GM12801 (cell line): ENCODE measurements around the gene DEFB115.

Experiments
- TF ChIP-seq, protein P1 (sequence below): IDR thresholded peaks from one replicate; pipeline ENCODE4 v1.5.1; 2011; ENCODE audit warnings: control low read depth; ENCODE audit not compliant: insufficient read length; ENCODE audit errors: extremely low read depth

DEFB115 gene

DNA sequence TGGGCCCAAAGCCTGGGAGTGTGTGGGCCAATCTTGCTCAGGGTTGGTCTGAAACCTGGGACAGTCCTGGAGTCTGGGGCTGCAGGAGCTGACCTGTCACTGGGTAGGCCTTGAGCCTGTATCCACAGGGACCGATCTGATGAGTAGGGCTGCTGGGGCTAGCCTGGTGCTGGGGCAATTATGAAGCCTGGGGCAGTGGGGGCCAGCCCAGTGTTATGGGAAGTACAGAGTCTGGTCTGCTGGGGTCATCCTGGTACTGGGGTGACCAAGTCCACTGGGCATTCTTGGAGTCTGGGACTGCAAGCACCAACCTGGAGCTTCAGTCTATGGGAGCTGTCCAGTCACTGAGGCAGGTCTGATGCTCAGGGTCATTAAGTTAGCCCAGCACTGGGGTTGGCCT, 20.7 kb downstream of the DEFB115 start:
- TF ChIP-seq, protein P1, sequence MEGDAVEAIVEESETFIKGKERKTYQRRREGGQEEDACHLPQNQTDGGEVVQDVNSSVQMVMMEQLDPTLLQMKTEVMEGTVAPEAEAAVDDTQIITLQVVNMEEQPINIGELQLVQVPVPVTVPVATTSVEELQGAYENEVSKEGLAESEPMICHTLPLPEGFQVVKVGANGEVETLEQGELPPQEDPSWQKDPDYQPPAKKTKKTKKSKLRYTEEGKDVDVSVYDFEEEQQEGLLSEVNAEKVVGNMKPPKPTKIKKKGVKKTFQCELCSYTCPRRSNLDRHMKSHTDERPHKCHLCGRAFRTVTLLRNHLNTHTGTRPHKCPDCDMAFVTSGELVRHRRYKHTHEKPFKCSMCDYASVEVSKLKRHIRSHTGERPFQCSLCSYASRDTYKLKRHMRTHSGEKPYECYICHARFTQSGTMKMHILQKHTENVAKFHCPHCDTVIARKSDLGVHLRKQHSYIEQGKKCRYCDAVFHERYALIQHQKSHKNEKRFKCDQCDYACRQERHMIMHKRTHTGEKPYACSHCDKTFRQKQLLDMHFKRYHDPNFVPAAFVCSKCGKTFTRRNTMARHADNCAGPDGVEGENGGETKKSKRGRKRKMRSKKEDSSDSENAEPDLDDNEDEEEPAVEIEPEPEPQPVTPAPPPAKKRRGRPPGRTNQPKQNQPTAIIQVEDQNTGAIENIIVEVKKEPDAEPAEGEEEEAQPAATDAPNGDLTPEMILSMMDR = no peak

DNA sequence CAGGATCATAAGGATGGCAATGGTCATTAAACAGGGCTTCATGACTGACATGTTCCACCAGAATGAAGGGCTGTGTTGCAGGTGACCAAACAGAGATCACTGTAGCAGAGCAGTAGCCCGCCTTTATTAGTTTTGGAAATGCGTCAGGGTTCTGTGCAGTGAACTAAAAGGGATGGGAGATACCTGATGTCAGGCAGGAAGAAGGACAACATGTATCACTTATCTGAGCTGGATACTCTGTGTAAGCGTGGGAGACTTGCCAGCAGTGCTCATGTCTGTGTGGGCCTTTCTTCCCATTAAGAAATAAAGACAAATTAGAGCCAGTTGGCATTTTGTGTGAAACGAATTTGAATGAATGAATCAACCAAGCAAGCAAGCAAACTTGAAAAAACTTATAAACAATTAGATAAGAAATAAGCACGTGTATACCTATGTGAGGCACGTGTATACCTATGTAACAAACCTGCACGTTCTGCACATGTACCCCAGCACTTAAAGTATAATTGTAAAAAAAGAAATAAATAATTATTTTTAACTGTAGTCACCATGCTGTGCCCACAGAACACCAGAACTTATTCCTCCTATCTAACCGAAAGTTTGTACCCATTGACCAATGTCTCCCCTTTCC, 51.2 kb downstream of the DEFB115 start, which contains the start of gene DEFB116:
Gene DEFB116 (minus strand): TSS at position 51 of the 628 bp plus-strand sequence. CDS start 0 bp downstream, at position 51.
- TF ChIP-seq, protein P1 = no peak
